Caco-2 (cell line): ENCODE measurements around the gene TMEM184C. TPM values are rescaled to one million over a fixed set of nuclear protein-coding genes. Genes with fewer than 3 reads are reported as not detected.

Experiments used
- BruUV-seq: library from RNA; stranded (reverse); fragments of 400-500 nt; replicated peaks from 2 replicates; lab custom pipeline; 2021; lab: Mats Ljungman, UMichigan
- CTCF ChIA-PET: fragments of 300-600 bp; sonication (Branson Sonifier 250); formaldehyde crosslinking; loops from one replicate; lab custom pipeline; 2022; ENCODE audit warnings: antibody characterized with exemption; lab: Charles Lee
- POLR2A ChIA-PET: fragments of 300-600 bp; sonication (Branson Sonifier 250); formaldehyde crosslinking; loops from one replicate; lab custom pipeline; 2022; ENCODE audit warnings: antibody characterized with exemption; lab: Charles Lee
- DNase-seq, 2 experiments: peaks; one replicate each; pipeline versions ENCODE4 v3.0.0 to v3.0.0-alpha.2; 2020 to 2022
- H3K27me3 ChIP-seq: replicated peaks from 2 replicates; pipeline ENCODE4 v1.6.0; 2011; ENCODE audit warnings: low read length; ENCODE audit not compliant: control insufficient read depth, insufficient read depth
- H3K36me3 ChIP-seq: 2 replicates; pipeline ENCODE4 v1.5.1; 2011; ENCODE audit warnings: low read length; ENCODE audit not compliant: control insufficient read depth, insufficient read depth
- H3K4me1 ChIP-seq: fragments of 250-450 bp; sonication (Bioruptor Pico); 2 replicates; pipeline ENCODE4 v1.5.1; 2020; ENCODE audit warnings: mild to moderate bottlenecking
- H3K4me3 ChIP-seq: 2 replicates; pipeline ENCODE4 v1.5.1; 2011; ENCODE audit warnings: low read depth, mild to moderate bottlenecking, control low read depth, low read length
- H3K9me3 ChIP-seq: fragments of 250-450 bp; sonication (Bioruptor Pico); 2 replicates; pipeline ENCODE4 v1.5.1; 2020; ENCODE audit warnings: mild to moderate bottlenecking, moderate library complexity
- H3K27ac Mint-ChIP-seq: one replicate; pipeline ENCODE4 v1.8.0; 2022; ENCODE audit warnings: mixed read lengths; ENCODE audit not compliant: unreplicated experiment
- H3K27me3 Mint-ChIP-seq: one replicate; pipeline ENCODE4 v1.8.0; 2022; ENCODE audit warnings: mixed read lengths; ENCODE audit not compliant: insufficient read depth, unreplicated experiment
- H3K36me3 Mint-ChIP-seq: one replicate; pipeline ENCODE4 v1.8.0; 2022; ENCODE audit warnings: mild to moderate bottlenecking, mixed read lengths; ENCODE audit not compliant: insufficient read depth, unreplicated experiment
- H3K4me1 Mint-ChIP-seq: one replicate; pipeline ENCODE4 v1.8.0; 2022; ENCODE audit warnings: low read depth, mixed read lengths; ENCODE audit not compliant: unreplicated experiment
- H3K4me3 Mint-ChIP-seq: one replicate; pipeline ENCODE4 v1.8.0; 2022; ENCODE audit warnings: mild to moderate bottlenecking, moderate library complexity, mixed read lengths; ENCODE audit not compliant: unreplicated experiment
- H3K9me3 Mint-ChIP-seq: one replicate; pipeline ENCODE4 v1.8.0; 2022; ENCODE audit warnings: mixed read lengths; ENCODE audit not compliant: unreplicated experiment
- CTCF ChIP-seq, 2 experiments: fragments of 200-600 bp in 1 of 2; IDR thresholded peaks; 1 replicate in 1 of 2; 2 replicates in 1 of 2; pipeline versions ENCODE4 v1.5.1 to v1.8.0; 2011 to 2022; ENCODE audit warnings: antibody characterized with exemption in 1 of 2, control low read depth in 1 of 2, inconsistent platforms in 1 of 2, low read depth in 1 of 2, low read length in 1 of 2, mild to moderate bottlenecking in 1 of 2, moderate library complexity in 1 of 2; ENCODE audit not compliant: insufficient read depth in 1 of 2, severe bottlenecking in 1 of 2, unreplicated experiment in 1 of 2
- intact Hi-C: fragments of 100-400 bp; cut with micrococcal nuclease; formaldehyde crosslinking; loops from one replicate; pipeline ENCODE4 v1.10.0; 2022; ENCODE audit not compliant: unreplicated experiment
- total RNA-seq: library from RNA; stranded (reverse); gene quantifications from 2 replicates; pipeline ENCODE4 v1.2.3, GENCODE V29; 2022

The TMEM184C gene
- total RNA-seq, 1 experiment from 2014 or later, result 36.2 TPM

GRCh38 chr4:147582386-147583060 is 34.7 kb upstream of the TMEM184C start:
- ChIA-PET CTCF (no interaction called here), POLR2A (no interaction called here)
- H3K4me1 Mint-ChIP-seq, result peaks cover 7% of the 10 kb centered on the region
- Histone ChIP-seq H3K4me3 (no peak overlapping the region), H3K27me3 (no peaks in the 10 kb centered on the region), H3K9me3 (no peaks in the 10 kb centered on the region), H3K4me1 (peaks cover 7% of the 10 kb centered on the region), H3K36me3 (no peaks in the 10 kb centered on the region)
- no peaks in the 10 kb centered on the region for H3K36me3 Mint-ChIP-seq
- no peak overlapping the region for H3K27ac Mint-ChIP-seq
- no peak for TF ChIP-seq CTCF (IDR thresholded peaks at IDR 0.05; ENCODE audit: insufficient read depth in 1 of 2, low read depth in 1 of 2, low read length in 1 of 2, severe bottlenecking in 1 of 2, unreplicated experiment in 1 of 2)
- no peaks in the 10 kb centered on the region for H3K9me3 Mint-ChIP-seq
- no peaks in the 10 kb centered on the region for H3K27me3 Mint-ChIP-seq
- BruUV-seq, result no TSS peak
- no peak overlapping the region for H3K4me3 Mint-ChIP-seq
- intact Hi-C loops, result loop anchor here (5.0 kb wide), 1 partner anchor 45 kb away; no protein-coding TSS in a partner anchor
- DNase-seq, result no peak

- Mint-ChIP-seq H3K4me3 (no peak overlapping the region), H3K27me3 (no peaks in the 10 kb centered on the region), H3K36me3 (no peaks in the 10 kb centered on the region), H3K9me3 (no peaks in the 10 kb centered on the region), H3K4me1 (peaks cover 7% of the 10 kb centered on the region), H3K27ac (no peak overlapping the region)
- no peak for TF ChIP-seq CTCF (IDR thresholded peaks at IDR 0.05; ENCODE audit: insufficient read depth in 1 of 2, low read depth in 1 of 2, low read length in 1 of 2, severe bottlenecking in 1 of 2, unreplicated experiment in 1 of 2)
- H3K27me3 ChIP-seq, result no peaks in the 10 kb centered on the region
- no peaks in the 10 kb centered on the region for H3K36me3 ChIP-seq
- peaks cover 7% of the 10 kb centered on the region for H3K4me1 ChIP-seq
- DNase-seq, result no peak
- ChIA-PET CTCF (no interaction called here), POLR2A (no interaction called here)
- no peaks in the 10 kb centered on the region for H3K9me3 ChIP-seq
- BruUV-seq, result no TSS peak
- H3K4me3 ChIP-seq, result no peak overlapping the region
- intact Hi-C loops, result loop anchor here (5.0 kb wide), 1 partner anchor 47 kb away; no protein-coding TSS in a partner anchor
Measured at GRCh38 chr4:147583876-147584275, 33.3 kb upstream of the TMEM184C start.

- intact Hi-C loops, result no loop called here
- TF ChIP-seq CTCF (IDR thresholded peaks at IDR 0.05; ENCODE audit: insufficient read depth in 1 of 2, low read depth in 1 of 2, low read length in 1 of 2, severe bottlenecking in 1 of 2, unreplicated experiment in 1 of 2), result no peak
- Mint-ChIP-seq H3K9me3 (no peaks in the 10 kb centered on the region), H3K4me1 (peaks cover 7% of the 10 kb centered on the region), H3K4me3 (no peak overlapping the region), H3K36me3 (no peaks in the 10 kb centered on the region), H3K27me3 (no peaks in the 10 kb centered on the region), H3K27ac (no peak overlapping the region)
- H3K4me3 ChIP-seq, result no peak overlapping the region
- no peaks in the 10 kb centered on the region for H3K27me3 ChIP-seq
- ChIA-PET CTCF (interaction anchor here (1.2 kb wide), 1 partner anchor 68 kb away, joined by 3 read pairs; no protein-coding TSS in a partner anchor), POLR2A (no interaction called here)
- no peaks in the 10 kb centered on the region for H3K9me3 ChIP-seq
- H3K36me3 ChIP-seq, result no peaks in the 10 kb centered on the region
- BruUV-seq, result no TSS peak
- peaks cover 7% of the 10 kb centered on the region for H3K4me1 ChIP-seq
- no peak for DNase-seq
Measured at GRCh38 chr4:147586032-147586431, 31.2 kb upstream of the TMEM184C start.
